Epithelial cell of esophagus (primary cell): ENCODE results near the gene GPR84.

ENCODE experiments used
- DNase-seq: peaks from one replicate; pipeline ENCODE4 v3.0.0; 2010; ENCODE audit warnings: low read depth
- H3K4me3 ChIP-seq: 2 replicates; pipeline ENCODE4 v1.5.1; 2011; ENCODE audit warnings: mild to moderate bottlenecking, low read length, control low read depth
- TF ChIP-seq, protein P1 (sequence below): IDR thresholded peaks from 2 replicates; pipeline ENCODE4 v1.5.1; 2011; ENCODE audit warnings: low read depth, mild to moderate bottlenecking, low read length, control low read depth, inconsistent platforms; ENCODE audit not compliant: insufficient read depth; ENCODE audit errors: missing control alignments

Gene GPR84

DNA sequence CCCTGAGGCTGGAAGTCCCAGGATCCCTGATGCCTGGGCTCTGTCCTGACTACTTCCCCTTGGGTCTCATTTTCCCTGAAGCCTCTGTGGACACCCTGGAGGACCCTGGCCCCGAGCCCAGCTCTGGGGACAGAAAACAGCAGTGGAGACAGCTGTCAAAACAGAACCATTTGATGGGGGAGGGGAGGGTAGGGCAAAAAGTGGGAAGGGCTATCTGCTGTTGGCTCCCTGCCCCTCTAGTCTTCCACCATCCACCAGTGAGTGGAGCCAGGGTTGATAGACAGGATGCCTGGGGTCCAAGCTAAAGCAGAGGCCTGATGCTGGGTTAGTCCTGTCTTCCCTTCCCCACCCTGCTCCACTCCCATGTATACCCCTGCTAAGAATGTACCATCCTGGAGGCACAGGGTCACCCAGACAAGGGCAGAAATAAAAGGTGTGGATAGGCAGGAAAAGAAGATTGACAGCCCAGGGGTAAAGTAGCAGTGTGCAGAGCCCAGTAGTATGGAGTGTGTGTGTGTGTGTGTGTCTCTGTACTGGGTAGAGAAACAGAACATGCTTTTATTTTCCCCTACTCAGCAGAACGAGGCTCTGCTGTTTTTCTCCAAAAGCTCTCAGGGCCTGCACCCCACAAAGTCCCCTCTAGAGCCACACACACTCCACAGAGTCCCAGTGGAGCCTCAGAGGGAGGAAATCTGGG, 10.4 kb upstream of the GPR84 start:
- no peak for DNase-seq
- H3K4me3 ChIP-seq: no peak overlapping the region
- TF ChIP-seq, protein P1, sequence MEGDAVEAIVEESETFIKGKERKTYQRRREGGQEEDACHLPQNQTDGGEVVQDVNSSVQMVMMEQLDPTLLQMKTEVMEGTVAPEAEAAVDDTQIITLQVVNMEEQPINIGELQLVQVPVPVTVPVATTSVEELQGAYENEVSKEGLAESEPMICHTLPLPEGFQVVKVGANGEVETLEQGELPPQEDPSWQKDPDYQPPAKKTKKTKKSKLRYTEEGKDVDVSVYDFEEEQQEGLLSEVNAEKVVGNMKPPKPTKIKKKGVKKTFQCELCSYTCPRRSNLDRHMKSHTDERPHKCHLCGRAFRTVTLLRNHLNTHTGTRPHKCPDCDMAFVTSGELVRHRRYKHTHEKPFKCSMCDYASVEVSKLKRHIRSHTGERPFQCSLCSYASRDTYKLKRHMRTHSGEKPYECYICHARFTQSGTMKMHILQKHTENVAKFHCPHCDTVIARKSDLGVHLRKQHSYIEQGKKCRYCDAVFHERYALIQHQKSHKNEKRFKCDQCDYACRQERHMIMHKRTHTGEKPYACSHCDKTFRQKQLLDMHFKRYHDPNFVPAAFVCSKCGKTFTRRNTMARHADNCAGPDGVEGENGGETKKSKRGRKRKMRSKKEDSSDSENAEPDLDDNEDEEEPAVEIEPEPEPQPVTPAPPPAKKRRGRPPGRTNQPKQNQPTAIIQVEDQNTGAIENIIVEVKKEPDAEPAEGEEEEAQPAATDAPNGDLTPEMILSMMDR: no peak

DNA sequence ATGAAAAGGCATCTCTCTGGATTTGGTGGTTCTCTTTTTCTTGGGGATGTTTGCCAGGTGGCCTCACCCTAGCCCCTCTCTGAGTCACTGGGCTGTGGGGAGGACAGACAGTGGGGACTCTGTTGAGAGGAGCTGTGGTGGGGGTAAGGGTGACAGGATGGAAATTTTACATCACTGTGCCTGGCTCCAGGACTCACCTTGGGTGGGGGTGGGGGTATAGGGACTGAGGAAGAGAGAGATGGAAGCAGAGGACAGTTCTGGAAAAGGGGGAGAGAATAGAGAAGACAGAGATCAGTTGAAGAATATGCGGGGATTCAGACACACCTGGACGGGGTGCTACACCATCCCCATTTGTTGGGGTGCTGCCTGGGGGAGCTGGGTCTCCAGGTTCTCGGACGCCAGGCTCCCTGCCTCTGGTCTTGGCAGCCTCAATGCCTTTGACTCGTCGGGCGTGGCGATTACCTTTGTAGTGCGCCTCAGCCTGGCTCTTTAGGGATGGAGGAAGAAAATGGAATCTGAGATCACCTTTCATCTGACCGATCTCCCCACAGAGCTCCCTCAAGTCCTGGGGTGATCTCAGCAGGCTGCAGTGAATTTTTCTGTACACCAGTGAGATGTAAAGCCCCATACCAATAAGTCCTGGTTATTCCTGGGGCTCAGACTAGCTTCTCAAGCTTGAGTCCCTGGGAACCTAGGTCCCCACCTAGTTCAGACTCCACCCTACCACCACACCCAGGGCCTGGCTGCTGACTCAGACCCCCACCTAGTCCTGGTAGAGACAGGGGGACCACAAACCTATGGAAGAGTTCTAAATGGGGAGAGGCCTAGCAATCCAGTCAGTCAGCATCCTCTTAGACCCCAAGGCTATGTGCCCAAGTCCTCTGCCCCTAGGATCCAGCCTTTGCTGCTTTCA, 9.6 kb upstream of the GPR84 start:
- no peak overlapping the region for H3K4me3 ChIP-seq
- peak; percentile 68 for DNase-seq
- TF ChIP-seq, protein P1: no peak

DNA sequence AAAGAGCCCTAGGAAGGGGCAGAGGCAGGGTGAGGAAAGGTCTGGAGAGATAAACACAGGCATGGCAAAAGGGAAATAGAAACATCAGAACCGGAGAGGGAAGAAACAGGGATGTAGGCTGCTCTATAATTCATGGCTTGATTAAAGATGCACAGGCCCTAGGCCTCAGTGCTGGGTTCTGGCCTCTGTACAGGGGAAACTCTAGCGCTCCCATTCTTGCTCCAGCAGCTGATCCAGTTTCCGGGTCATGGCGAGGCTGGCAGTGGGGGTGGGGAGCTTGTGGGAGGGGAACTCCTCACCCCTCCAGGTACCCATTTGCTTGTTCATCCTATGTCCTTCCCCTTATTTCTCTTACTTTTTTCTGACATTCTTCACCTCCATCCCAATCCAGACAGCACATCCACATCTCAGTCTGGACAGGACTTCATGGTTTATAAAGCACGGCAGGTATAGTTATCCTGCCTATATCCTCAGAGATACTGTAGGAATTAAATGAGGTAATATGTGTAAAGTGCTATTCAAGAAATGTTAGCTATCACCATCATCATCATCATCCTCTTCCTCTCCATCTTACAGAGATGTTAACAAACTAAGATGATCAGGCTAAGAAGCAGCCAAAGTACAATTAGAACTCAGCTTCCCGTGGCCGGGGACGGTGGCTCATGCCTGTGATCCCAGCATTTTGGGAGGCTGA, 8.0 kb upstream of the GPR84 start:
- H3K4me3 ChIP-seq: no peak overlapping the region
- TF ChIP-seq, protein P1: no peak
- DNase-seq: no peak

DNA sequence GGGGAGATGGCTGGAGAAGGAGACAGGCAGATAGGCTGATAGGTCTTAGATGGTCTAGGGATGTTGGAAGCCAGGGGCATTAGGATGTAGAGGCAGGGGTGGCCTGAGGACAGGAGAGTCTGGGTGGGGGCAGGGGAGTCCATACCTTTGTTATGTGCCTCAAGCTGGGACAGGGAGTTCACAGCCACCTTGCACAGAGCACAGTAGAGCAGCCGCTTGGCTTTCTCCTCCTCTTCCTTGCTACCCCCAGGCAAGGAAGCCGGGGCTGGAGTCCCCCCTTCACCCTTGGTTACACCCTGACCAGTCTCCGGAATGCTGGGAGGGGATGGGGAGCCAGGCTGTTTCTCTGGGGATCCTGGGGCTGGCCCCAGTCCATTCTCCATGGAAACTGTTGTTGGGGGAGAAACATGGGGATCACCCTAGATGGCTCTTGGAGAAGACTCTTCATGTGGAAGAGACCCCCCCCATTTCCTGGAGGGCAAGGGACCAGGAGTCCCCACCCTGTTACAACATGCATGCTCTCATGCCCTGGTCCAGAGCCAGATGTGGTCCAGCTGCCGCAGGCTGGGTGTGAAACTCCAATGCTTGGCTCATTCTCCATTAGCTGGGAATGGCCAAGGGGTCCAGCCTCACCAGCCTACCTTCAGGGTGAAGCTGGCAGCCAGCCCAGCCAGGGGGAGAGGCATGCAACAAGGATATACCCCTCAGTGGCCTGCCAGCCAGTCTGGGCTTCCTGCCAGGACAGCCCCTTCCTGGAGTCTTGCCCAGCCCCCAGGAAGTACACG, 7.2 kb upstream of the GPR84 start:
- DNase-seq: no peak
- TF ChIP-seq, protein P1: no peak
- no peak overlapping the region for H3K4me3 ChIP-seq

DNA sequence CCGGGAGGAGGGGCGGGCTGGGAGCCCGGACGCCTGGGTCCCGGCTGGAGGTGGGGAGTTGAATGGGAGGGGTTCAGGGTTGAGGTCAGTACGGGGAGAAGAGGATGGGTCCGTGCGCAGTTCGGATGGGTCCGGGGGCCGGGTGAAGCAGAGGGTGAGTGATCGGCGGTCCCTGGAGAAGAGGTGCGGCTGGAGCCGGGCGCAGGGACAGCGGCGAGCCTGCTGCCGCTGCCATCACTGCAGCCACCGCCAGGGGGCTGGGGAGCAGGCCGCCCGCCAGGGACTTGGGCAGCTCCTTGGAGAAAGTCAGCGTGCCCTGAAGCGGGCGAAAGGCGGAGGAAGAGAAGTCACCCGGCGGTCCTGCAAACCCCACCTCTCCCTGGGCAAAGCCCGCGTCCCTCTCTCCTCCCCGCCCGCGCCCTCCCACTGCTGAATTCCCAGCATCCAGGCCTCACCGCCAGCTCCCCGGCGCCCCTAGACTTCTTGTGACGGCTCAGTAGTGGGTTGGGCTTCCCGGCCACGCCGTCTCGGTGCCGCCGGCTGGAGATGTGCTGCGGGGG, 6.0 kb upstream of the GPR84 start:
- TF ChIP-seq, protein P1: peak; percentile 64
- no peak overlapping the region for H3K4me3 ChIP-seq
- DNase-seq: peak; percentile 78

DNA sequence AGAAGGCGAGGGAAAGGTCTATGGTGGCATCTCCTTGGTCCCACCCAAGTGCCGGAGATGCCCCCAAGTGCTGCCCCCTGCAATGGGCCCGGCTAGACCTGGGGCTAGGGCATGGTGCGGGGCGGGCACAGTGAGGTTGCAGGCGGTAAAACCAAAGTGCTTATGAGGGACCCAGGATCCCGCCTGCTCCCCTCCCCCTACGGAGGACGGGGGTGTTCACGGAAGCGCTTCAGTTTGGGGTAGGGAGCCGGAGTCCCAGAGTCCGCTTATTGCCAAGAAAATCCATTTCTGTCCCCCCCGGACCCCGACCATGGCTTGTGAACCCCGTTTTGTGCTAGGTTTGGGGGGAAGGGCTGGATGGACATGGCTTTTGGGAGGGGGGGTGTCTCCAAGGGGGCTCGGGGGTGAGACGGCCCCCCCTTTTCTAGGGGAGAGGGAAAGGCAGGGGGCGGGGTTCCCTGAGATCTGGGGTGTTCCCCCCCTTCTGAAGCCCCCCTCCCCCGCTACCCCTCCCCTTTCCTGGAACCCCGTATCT, 5.4 kb upstream of the GPR84 start:
- no peak overlapping the region for H3K4me3 ChIP-seq
- TF ChIP-seq, protein P1: no peak
- DNase-seq: no peak
